GM13977 (cell line): ENCODE data around the gene MARCHF9.

Experiments used
- DNase-seq: peaks from one replicate; pipeline ENCODE4 v3.0.0; 2012; ENCODE audit warnings: low spot score
- CTCF ChIP-seq: IDR thresholded peaks from 2 replicates; pipeline ENCODE4 v1.5.1; 2012; ENCODE audit warnings: mild to moderate bottlenecking, control low read depth; ENCODE audit not compliant: insufficient read depth; ENCODE audit errors: extremely low read depth, missing control alignments
- in situ Hi-C: fragments of 300-500 bp; cut with MboI; formaldehyde crosslinking; loops from one replicate; pipeline ENCODE4 v1.12.0; 2022; ENCODE audit warnings: low sequenced_read_pairs, low pct_unique_long_range_greater_than_20kb, mixed read lengths, inconsistent platforms; ENCODE audit not compliant: unreplicated experiment

Gene MARCHF9

GRCh38 chr12:57715786-57716185, 39.1 kb upstream of the MARCHF9 start:
- DNase-seq: no peak
- TF ChIP-seq CTCF: no peak
- in situ Hi-C loops: no loop called here

- no peak for DNase-seq
- in situ Hi-C loops: no loop called here
- TF ChIP-seq CTCF: no peak
Measured at GRCh38 chr12:57716305-57716704, 38.6 kb upstream of the MARCHF9 start.

GRCh38 chr12:57717131-57717530, 37.8 kb upstream of the MARCHF9 start:
- peak; percentile 8 for DNase-seq
- no peak for TF ChIP-seq CTCF
- in situ Hi-C loops: no loop called here

- in situ Hi-C loops: no loop called here
Measured at GRCh38 chr12:57717846-57718640, 36.9 kb upstream of the MARCHF9 start.

GRCh38 chr12:57718641-57719528, 36.0 kb upstream of the MARCHF9 start:
- TF ChIP-seq CTCF: no peak
- in situ Hi-C loops: no loop called here
- DNase-seq: no peak

More at GRCh38 chr12:57717846-57718640, 36.9 kb upstream of the MARCHF9 start:
- no peak for TF ChIP-seq CTCF
- DNase-seq: no peak

- DNase-seq: peak; percentile 13
- TF ChIP-seq CTCF: no peak
- in situ Hi-C loops: no loop called here
Measured at GRCh38 chr12:57719777-57720605, 34.9 kb upstream of the MARCHF9 start.
